H1 (cell line): Measurements from ENCODE around the gene MSMP. TPM values are rescaled to one million over a fixed set of nuclear protein-coding genes. Genes with fewer than 3 reads are reported as not detected.

ENCODE experiments used
- BACH1 ChIP-seq: IDR thresholded peaks from 2 replicates; pipeline ENCODE4 v1.6.1; 2012; ENCODE audit warnings: low read length, improper control_type of control experiment
- CHD1 ChIP-seq: IDR thresholded peaks from 2 replicates; pipeline ENCODE4 v1.6.1; 2012; ENCODE audit warnings: low read depth, low read length, improper control_type of control experiment
- RBBP5 ChIP-seq: IDR thresholded peaks from 2 replicates; pipeline ENCODE4 v1.7.1; 2012; ENCODE audit warnings: low read depth, mild to moderate bottlenecking, inconsistent platforms, low read length, moderate library complexity, borderline replicate concordance
- RNF2 ChIP-seq: fragments of 200-900, 300-1000 bp; sonication (generic); IDR thresholded peaks from 2 replicates; pipeline ENCODE4 v1.7.1; 2016; ENCODE audit warnings: borderline replicate concordance, low read depth, mild to moderate bottlenecking, antibody characterized with exemption, low read length; ENCODE audit not compliant: poor library complexity, severe bottlenecking; ENCODE audit errors: missing control alignments
- SP1 ChIP-seq: IDR thresholded peaks from 2 replicates; pipeline ENCODE4 v1.6.1; 2011; ENCODE audit warnings: low read depth, low read length
- polyA plus RNA-seq, 7 experiments: library from polyadenylated mRNA; depleted of rRNA in 3 of 7; stranded (reverse) in 5 of 7; unstranded in 2 of 7; fragments of >200 nt in 5 of 7; fragments of 200-250 nt in 2 of 7; gene quantifications; 1 replicate in 5 of 7; 2 replicates in 1 of 7; 4 replicates in 1 of 7; pipeline versions ENCODE4 v1.2.1 to v1.2.3, GENCODE V29; 2011 to 2013; ENCODE audit warnings: missing spikeins in 2 of 7, mixed read lengths in 2 of 7
- total RNA-seq: library from RNA; stranded (reverse); fragmentation: NEBNext Ultra II Directional; extraction: Animal tissue kit (Norgen Biotek cat#: 25700); gene quantifications from 2 replicates; pipeline ENCODE4 v1.2.1, GENCODE V29; 2021

Gene MSMP
- total and polyA plus RNA-seq, 2 of the 8 experiments (the other 6 are each of a cell fraction or from before 2014, with no cell fraction given), result 0.53 TPM; not detected in 1

DNA sequence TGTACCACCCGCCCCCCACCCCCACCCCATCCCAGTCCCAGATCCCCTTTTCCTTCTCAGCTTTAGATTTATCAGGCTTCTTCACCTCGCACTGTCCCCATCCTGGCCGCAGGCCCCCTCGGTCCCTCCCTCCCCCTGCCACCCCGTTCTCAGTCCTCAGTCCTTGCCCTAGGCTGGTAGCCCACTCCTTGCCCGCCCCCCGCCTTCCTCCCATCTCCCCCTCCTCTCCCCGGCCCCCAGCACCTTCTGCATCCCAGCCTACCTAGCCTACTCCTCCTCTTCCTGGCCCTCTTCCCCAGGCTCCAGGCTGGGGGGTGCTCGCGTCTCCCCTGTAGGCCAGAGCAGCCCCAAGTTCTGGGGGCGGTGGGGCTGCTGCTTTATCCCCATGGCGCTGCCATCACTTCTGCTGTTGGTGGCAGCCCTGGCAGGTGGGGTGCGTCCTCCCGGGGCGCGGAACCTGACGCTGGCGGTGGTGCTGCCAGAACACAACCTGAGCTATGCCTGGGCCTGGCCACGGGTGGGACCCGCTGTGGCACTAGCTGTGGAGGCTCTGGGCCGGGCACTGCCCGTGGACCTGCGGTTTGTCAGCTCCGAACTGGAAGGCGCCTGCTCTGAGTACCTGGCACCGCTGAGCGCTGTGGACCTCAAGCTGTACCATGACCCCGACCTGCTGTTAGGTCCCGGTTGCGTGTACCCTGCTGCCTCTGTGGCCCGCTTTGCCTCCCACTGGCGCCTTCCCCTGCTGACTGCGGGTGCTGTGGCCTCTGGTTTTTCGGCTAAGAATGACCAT is 38.1 kb upstream of the MSMP start (continued):
- TF ChIP-seq BACH1 (no peak), SP1 (no peak), RNF2 (no peak), RBBP5 (no peak), CHD1 (no peak)
